ENCODE data around the gene AMMECR1. TPM values are rescaled to one million over a fixed set of nuclear protein-coding genes. Genes with fewer than 3 reads are reported as not detected.

The AMMECR1 gene
- total RNA-seq, 4 donors from 2014 or later, result 3.0 to 5.1 (median 3.7) TPM

- no peak for TF ChIP-seq CTCF (IDR thresholded peaks at IDR 0.05; ENCODE audit: low read depth)
Observed at GRCh38 chrX:110331444-110332030, 13.7 kb upstream of the AMMECR1 start.

GRCh38 chrX:110327336-110327735 lies 9.5 kb upstream of the AMMECR1 start:
- no peak for TF ChIP-seq CTCF (IDR thresholded peaks at IDR 0.05; ENCODE audit: low read depth)

- no peak for TF ChIP-seq CTCF (IDR thresholded peaks at IDR 0.05; ENCODE audit: low read depth)
Observed at GRCh38 chrX:110326712-110327111, 8.8 kb upstream of the AMMECR1 start.

- TF ChIP-seq CTCF (IDR thresholded peaks at IDR 0.05; ENCODE audit: low read depth), result no peak
Observed at GRCh38 chrX:110322603-110323002, 4.7 kb upstream of the AMMECR1 start.

GRCh38 chrX:110321670-110322069 lies 3.8 kb upstream of the AMMECR1 start:
- no peak for TF ChIP-seq CTCF (IDR thresholded peaks at IDR 0.05; ENCODE audit: low read depth)

- no peak for TF ChIP-seq CTCF (IDR thresholded peaks at IDR 0.05; ENCODE audit: low read depth)
Observed at GRCh38 chrX:110321081-110321480, 3.2 kb upstream of the AMMECR1 start.

GRCh38 chrX:110320381-110320987 lies 2.6 kb upstream of the AMMECR1 start:
- TF ChIP-seq CTCF (IDR thresholded peaks at IDR 0.05; ENCODE audit: low read depth), result no peak
